H7 (cell line): Measurements from ENCODE around the gene ARPC2. TPM values are rescaled to one million over a fixed set of nuclear protein-coding genes. Genes with fewer than 3 reads are reported as not detected.

Experiments
- DNase-seq: peaks from one replicate; pipeline ENCODE4 v3.0.0; 2012
- H3K27me3 ChIP-seq: 2 replicates; pipeline ENCODE4 v1.6.0; 2011; ENCODE audit warnings: mild to moderate bottlenecking, low read length; ENCODE audit not compliant: control insufficient read depth, insufficient read depth
- H3K36me3 ChIP-seq: replicated peaks from 2 replicates; pipeline ENCODE4 v1.5.1; 2011; ENCODE audit warnings: low read length; ENCODE audit not compliant: control insufficient read depth, insufficient read depth
- H3K4me3 ChIP-seq: 2 replicates; pipeline ENCODE4 v1.5.1; 2011; ENCODE audit warnings: low read depth, mild to moderate bottlenecking, control low read depth, low read length, moderate library complexity; ENCODE audit not compliant: insufficient read depth
- total RNA-seq: library from RNA; depleted of rRNA; stranded (reverse); fragments of >200 nt; shearing (Covaris generic); gene quantifications from 2 replicates; pipeline ENCODE4 v1.2.3, GENCODE V29; 2014

The ARPC2 gene
- total RNA-seq, 1 experiment from 2014 or later, result 167 TPM

DNA sequence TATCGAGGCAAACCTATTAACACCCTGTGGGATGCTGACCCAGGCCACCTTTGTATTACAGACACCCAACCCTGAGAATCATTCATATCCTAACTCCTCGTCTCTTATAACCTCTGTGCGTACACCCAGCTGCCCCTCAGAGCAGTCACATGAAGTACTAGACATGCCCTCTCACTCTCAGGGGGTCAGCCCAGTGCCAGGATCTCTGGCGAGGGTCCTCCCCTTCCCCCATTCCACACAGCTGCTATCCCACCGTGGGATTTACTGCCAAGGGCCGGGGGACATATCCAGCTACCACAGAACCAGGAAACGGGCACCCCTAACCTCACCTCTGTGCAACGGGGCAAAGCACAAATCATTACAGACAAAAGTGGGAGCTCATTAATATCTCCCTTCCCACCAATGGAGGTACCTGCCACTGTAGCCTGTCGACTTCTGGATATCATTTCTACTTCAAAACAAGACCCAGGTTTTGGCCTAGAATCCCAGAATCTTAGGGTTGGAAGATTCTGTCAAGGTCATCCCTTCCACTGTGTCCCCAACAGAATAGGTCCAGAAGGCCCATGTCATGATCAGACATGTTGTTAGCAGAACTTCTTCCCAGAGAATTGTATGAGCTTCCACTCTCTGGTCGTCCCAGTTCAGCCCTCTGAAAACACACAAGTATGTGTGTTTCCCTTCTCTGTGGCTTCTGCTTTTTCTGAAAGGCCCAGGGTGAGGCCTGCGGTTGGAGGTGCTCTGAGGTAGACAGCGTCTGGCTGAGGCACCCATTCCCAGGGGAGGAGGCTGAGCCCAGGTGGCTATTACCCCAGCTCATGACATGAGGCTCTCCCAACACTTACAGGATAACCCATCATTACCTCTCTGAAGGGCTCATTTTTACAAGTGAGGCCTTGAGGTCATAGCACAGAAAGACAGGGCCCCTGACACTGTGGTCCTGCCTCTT is 73.6 kb downstream of the ARPC2 start:
- H3K4me3 ChIP-seq, result no peak overlapping the region

DNA sequence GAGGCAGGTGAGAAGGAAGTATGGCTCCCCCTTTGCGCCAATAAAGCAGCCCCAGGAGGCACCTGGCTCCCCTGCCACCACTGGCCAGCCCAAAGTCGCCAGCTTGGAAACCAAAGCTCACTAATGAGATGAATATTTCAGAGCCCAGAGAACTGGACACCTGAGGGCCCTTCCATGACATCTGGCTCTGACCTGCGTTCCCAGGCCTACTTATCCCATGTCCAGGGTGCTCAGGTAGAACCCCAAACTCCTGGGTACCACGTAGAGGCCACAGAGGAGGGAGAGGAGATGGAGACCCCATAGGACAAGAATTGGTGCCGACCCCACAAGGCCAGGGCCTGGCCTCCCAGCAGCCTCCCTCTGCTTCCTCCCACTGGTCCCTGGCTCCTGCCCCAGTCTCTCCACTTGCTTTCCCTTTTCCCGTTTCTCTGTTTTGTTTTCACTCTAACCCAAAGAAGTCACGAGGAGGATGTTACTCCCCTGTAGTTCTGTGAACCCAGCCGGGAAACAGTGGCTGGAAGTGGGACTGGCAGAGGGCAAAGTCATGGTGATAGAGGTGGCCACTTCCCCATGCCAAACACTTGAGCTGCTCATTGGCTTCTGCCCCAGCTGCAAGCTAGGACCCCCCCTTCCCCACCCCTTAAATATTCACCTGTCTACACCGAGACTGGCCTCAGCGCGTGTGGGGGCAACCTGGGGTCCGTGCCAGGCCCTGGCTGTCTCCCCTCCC is 74.5 kb downstream of the ARPC2 start:
- H3K4me3 ChIP-seq, result peak overlapping the region; percentile 68
- peaks cover 2% of the 10 kb centered on the region; the same call in 1 of the 2 replicates for H3K27me3 ChIP-seq
- no peak for DNase-seq
- no peaks in the 10 kb centered on the region for H3K36me3 ChIP-seq

More for the DNA sequence above, 73.6 kb downstream of the ARPC2 start:
- DNase-seq, result no peak
- Histone ChIP-seq H3K27me3 (peaks cover 2% of the 10 kb centered on the region; the same call in 1 of the 2 replicates), H3K36me3 (no peaks in the 10 kb centered on the region)

DNA sequence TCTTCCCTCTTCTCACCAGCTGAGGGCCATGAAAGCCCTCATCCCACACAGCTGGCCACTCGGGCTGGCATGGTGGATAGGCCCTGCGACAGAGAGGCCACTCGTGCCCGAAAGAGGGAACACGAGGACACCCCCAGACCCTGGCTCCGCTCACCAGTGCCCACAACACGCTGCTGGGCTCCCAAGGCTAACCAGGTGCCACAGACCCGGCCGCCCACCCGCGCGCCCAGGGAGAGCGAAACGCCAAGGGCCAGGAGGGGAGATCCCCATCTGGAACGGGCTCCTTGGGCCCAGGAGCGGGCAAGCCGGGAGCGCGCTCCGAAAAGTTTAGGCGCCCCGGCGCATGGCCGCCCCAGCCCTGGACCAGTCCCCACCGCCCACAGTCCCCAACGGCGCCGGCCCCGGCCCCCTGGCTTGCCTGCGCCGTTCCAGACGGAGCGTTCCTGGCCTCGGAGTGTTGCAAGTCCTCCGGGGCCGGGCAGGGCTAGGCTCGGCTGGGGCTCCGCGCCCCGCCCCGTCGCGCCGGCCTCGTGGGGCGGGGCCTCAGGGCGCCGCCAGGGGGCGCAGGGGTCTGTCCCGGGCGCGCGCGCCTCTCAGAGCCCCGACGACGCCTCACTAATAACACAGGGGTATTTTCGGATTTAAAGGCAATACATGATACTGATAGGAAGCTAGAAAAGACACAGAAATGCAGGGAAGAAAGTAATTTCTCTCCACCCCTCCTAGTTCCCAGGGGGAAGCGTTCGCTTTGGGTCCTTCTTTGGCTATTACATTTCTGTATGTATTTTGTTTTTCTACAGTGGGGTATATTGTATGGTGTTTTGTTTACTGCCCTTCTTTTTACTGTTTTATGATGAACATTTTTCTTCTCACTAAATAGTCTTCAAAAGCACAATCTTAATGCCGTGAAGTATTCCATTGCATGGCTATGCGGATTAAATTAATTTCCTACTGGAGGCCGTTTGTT is 75.3 kb downstream of the ARPC2 start, which contains the start of gene TMBIM1:
TMBIM1 (minus strand) TSS at position 456 of the 967 bp plus-strand sequence. CDS start 10,362 bp downstream, outside the sequence.
- no peaks in the 10 kb centered on the region for H3K36me3 ChIP-seq
- peaks cover 2% of the 10 kb centered on the region; the same call in 1 of the 2 replicates for H3K27me3 ChIP-seq
- peak; percentile 99 for DNase-seq
- H3K4me3 ChIP-seq, result peak within 1 kb of the TSS; percentile 68

DNA sequence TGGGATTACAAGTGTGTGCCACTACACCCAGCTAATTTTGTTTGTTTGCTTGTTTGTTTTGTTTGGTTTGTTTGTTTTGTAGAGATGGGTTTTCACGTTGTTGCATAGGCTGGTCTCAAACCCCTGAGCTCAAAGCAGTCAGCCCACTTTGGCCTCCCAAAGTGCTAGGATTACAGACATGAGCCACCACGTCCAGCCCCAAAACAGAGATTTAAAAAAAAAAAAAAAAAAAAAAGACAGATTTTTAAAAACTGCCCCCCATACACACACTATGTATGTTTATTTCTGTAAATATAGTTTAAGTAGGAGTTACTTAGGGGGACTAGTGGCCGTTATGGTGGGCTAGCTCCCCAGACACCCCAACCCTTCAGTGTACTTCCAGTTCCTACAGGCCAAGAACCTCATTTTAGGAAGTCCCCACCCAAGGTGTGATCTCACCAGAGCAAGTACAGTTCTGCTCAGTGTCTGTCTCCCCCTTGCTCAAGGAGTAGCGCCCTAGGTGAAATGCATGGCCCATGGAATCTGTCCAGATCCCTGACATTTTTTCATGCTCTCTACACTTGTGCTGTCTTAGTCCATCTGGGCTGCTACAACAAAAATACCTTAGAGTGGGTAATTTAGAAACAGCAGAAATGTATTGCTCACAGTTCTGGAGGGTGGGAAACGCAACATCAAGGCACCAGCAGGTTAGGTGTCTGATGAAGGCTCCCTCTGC is 76.9 kb downstream of the ARPC2 start:
- peaks cover 2% of the 10 kb centered on the region; the same call in 1 of the 2 replicates for H3K27me3 ChIP-seq
- no peak overlapping the region for H3K4me3 ChIP-seq
- H3K36me3 ChIP-seq, result no peaks in the 10 kb centered on the region
- no peak for DNase-seq

DNA sequence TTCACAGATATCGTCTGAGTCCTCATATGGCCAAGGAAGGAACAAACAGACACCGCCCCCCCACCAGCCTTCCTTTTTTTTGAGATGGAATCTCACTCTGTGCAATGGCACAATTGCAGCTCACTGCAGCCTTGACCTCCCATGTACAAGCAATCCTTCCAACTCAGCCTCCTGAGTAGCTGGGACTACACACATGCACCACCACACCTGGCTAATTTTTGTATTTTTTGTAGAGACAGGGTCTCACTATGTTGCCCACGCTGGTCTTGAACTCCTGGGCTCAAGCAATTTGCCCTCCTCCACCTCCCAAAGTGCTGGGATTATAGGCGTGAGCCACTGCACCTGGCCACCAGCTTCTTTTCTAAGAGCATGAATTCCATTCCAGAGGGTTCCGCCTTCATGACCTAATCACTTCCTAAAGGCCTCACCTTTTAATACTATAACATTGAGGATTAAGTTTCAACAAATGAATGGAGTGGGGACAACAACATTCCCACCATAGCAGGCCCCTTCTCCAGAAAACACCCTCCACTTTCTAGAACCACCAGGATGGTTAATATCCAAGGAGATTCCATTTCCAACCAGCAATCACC is 77.5 kb downstream of the ARPC2 start:
- Histone ChIP-seq H3K4me3 (no peak overlapping the region), H3K27me3 (peaks cover 2% of the 10 kb centered on the region; the same call in 1 of the 2 replicates), H3K36me3 (no peaks in the 10 kb centered on the region)
- peak; percentile 3 for DNase-seq

DNA sequence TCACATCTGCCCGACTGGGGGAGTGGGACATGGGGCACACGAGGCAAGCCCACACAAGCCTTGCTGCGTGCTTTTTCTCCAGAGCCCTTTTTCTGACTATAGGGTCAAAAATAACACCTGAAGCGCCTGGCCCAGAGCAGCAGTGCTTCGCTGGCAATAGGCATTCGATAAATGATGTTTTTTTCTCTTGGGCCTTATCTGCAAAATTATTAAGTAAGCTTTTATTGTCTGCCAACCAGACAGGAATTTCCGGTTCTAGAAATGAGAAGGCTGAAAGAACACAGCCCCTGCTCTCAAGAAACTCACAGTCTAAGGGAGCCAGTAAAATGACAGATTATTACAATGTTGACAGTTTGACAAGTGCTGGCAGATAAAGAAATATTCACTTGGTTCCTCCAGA is 78.0 kb downstream of the ARPC2 start:
- peak; percentile 22 for DNase-seq
- Histone ChIP-seq H3K4me3 (no peak overlapping the region), H3K36me3 (no peaks in the 10 kb centered on the region), H3K27me3 (peaks cover 2% of the 10 kb centered on the region; the same call in 1 of the 2 replicates)

DNA sequence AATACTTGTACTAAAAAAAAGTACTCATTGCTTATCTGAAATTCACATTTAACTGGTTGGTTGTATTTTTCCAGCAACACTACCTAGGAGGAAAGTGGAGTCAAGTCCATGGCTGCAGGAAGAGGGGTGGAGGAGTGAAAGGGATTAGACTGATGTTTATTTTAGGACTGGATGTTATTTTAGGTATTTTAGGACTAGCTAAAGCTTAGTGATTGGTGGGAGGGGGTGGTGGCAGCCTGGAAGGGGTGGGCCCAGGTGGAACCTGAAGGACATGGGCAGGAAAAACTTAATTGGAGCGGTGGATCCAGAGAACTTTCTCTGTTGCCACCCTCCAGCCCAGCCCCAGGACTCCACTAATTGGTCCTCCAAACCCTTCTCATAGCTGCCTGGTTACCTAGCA is 79.2 kb downstream of the ARPC2 start:
- no peak overlapping the region for H3K4me3 ChIP-seq
- no peak for DNase-seq
- no peaks in the 10 kb centered on the region for H3K36me3 ChIP-seq
- peaks cover 2% of the 10 kb centered on the region; the same call in 1 of the 2 replicates for H3K27me3 ChIP-seq

DNA sequence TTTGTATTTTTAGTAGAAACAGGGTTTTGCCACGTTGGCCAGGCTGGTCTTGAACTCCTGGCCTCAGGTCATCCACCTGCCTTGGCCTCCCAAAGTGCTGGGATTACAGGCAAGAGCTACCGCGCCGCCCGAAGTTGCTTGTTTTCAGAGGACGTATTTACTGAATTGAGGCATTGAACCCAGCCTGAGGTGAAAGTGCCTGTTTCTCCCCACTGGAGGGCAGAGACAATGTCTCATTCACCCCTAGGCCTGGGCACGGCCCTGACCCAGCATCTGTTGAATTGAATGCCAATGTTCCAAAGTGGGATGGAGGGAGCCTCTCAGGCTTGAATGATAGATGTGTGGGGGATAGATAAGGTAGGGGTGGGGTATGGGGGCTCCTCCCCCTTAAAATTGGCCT is 79.9 kb downstream of the ARPC2 start:
- H3K4me3 ChIP-seq, result no peak overlapping the region
- no peaks in the 10 kb centered on the region for H3K36me3 ChIP-seq
- H3K27me3 ChIP-seq, result no peaks in the 10 kb centered on the region
- DNase-seq, result no peak

DNA sequence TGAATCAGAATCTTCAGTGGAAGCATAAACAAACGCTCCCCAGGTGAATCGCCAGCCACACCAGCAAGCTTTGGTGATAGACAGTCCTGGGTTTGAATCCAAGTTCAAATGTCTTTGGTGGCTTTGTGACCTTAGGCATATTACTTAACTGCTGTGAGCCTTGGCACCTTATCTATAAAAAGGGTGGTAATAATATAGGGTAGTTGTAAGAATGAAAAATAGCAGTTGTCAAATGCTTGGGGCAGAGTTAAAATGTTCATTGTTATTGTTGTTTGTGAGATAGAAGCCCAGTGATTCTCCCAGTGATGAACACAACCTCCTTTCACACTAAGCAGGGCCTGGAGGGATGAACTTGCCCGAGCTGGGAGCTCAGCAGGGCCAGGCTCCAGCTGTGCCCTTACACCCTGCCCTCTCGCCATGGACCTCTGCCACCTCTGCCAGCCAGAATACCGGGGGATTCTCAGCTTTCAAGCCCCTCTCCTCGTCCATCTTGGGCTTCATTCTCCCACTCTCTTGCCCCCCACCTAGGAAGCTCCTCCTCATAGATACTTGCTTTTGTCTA is 81.4 kb downstream of the ARPC2 start:
- Histone ChIP-seq H3K4me3 (no peak overlapping the region), H3K27me3 (no peaks in the 10 kb centered on the region), H3K36me3 (no peaks in the 10 kb centered on the region)
- no peak for DNase-seq

DNA sequence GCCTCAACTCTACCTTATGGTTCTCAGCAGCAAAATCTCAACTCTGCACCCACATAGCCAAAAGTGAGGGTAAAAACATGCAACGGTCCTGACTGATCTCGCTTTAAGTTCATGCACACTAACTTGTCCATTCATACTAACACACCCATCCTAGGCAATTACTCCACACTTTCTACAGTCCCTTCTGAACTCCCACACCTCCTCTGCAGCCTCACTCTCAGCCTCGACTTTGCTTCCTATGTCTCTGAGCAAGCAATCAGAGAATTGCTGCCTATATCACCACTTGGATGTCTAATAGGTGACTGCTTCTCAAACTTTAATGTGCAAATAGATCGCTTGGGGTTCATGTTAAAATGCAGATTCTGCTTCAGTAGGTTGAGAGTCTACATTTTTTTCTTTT is 83.2 kb downstream of the ARPC2 start:
- no peak for DNase-seq
- no peaks in the 10 kb centered on the region for H3K36me3 ChIP-seq
- no peak overlapping the region for H3K4me3 ChIP-seq
- H3K27me3 ChIP-seq, result no peaks in the 10 kb centered on the region

DNA sequence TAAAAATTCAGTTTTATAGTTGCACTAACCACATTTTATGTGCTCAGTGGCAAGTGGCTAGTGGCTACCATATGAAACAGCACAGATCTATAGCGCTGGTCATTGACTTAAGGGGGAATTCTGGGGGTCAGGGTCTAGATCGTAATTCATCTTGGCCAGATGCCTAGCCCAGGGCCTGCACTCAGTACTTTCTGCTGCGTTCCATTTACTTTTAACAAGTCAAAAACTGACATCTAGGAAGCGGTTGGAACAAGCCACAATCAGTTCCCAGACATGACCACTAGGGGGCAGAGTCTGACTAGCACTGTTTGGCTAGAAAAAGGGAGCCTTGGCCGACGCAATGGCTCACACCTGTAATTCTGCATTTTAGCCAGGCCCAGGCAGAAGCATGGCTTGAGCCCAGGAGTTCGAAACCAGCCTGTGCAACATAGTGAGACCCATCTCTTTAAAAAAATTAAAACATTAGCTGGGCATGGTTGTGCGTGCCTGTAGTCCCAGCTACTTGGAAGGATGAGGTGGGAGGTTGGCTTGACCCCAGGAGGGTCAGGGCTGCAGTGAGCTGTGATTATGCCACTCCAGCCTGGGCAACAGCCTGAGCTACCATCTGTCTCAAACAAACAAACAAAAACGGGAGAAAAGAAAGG is 84.3 kb downstream of the ARPC2 start:
- Histone ChIP-seq H3K27me3 (no peaks in the 10 kb centered on the region), H3K36me3 (no peaks in the 10 kb centered on the region), H3K4me3 (no peak overlapping the region)
- DNase-seq, result peak; percentile 72
